Esophagus muscularis mucosa (tissue), 4 donors: Measurements from ENCODE around the gene TMOD1. TPM values are rescaled to one million over a fixed set of nuclear protein-coding genes. Genes with fewer than 3 reads are reported as not detected.

Experiments
- DNase-seq: peaks from one replicate; pipeline ENCODE4 v3.0.0-alpha.2; 2017; ENCODE audit errors: extremely low spot score
- H3K27ac ChIP-seq, 4 donors: fragments of 200-600 bp; sonication (generic); replicated peaks in 1 of 4; 1 replicate in 3 of 4; 2 replicates in 1 of 4; pipeline ENCODE4 v1.5.1; 2016 to 2019; ENCODE audit warnings: mild to moderate bottlenecking in 1 of 4
- H3K27me3 ChIP-seq, 4 donors: fragments of 200-600 bp; sonication (generic); one replicate each; pipeline versions ENCODE4 v1.5.1 to v1.6.0; 2016 to 2019
- H3K36me3 ChIP-seq, 4 donors: fragments of 200-600 bp; sonication (generic); one replicate each; pipeline ENCODE4 v1.5.1; 2016 to 2019
- H3K4me1 ChIP-seq, 4 donors: fragments of 200-600 bp; sonication (generic); one replicate each; pipeline ENCODE4 v1.5.1; 2016 to 2019
- H3K4me3 ChIP-seq, 4 donors: fragments of 200-600 bp; sonication (generic); 1 replicate in 2 of 4; 2 replicates in 2 of 4; pipeline ENCODE4 v1.5.1; 2016 to 2019; ENCODE audit warnings: mild to moderate bottlenecking in 4 of 4, moderate library complexity in 1 of 4
- H3K9me3 ChIP-seq, 4 donors: fragments of 200-600 bp; sonication (generic); 1 replicate in 3 of 4; 2 replicates in 1 of 4; pipeline ENCODE4 v1.5.1; 2016 to 2019
- EP300 ChIP-seq: sonication (generic); formaldehyde crosslinking; IDR thresholded peaks from one replicate; pipeline ENCODE4 v1.6.1; 2017; ENCODE audit warnings: antibody characterized with exemption
- POLR2A ChIP-seq: fragments of 450-650 bp; IDR thresholded peaks from one replicate; pipeline ENCODE4 v1.6.1; 2017; ENCODE audit warnings: antibody characterized with exemption, moderate library complexity, mild to moderate bottlenecking, low read depth
- POLR2AphosphoS5 ChIP-seq, 2 donors: sonication (generic); formaldehyde crosslinking; IDR thresholded peaks; one replicate each; pipeline ENCODE4 v1.6.1; 2017; ENCODE audit warnings: antibody characterized with exemption in 2 of 2
- WGBS: methylation state at CpG from one replicate; pipeline ENCODE4 v1.1.5; 2018; 5-methylcytosine and 5-hydroxymethylcytosine counted together
- intact Hi-C: fragments of 100-400 bp; cut with DNase I; formaldehyde crosslinking; loops from one replicate; pipeline ENCODE4 v1.15.1; 2023
- total RNA-seq, 4 donors: library from RNA; depleted of rRNA; stranded (reverse); fragments of >200 nt; gene quantifications; one replicate each; pipeline versions ENCODE4 v1.1.0 to v1.2.1, GENCODE V29; 2016
- TF ChIP-seq, protein P1 (sequence below), 3 experiments: fragments of 200-600 bp in 2 of 3; fragments of 450-650 bp in 1 of 3; sonication (generic) in 2 of 3; IDR thresholded peaks; one replicate each; pipeline ENCODE4 v1.5.1; 2017 to 2019; ENCODE audit warnings: antibody characterized with exemption in 3 of 3, mild to moderate bottlenecking in 2 of 3, moderate library complexity in 1 of 3

Gene TMOD1
- total RNA-seq, 4 donors from 2014 or later = 68.4 to 97.6 (median 71.6) TPM

DNA sequence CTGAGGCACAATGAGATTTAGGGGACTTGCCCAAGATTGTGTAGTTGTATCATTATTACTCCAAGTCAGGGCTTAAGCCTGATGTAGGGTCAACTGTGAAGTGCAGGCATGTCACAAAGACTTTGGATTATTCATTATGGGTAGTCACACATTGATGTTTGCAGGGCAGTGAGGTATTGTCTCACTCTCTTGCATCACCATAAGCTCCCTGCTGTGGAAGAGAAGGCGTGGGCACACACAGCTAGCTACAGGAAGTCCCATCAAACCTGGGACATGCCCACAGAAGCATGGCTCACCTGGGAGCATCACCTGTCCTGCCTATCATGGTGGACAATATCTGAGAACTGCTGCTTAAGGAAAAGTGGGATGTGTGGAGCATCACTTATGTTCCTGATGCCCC is 42.1 kb downstream of the TMOD1 start:
- 100% methylated on average over 1 of the region's 1 CpG for WGBS
- TF ChIP-seq POLR2AphosphoS5 (IDR thresholded peaks at IDR 0.05) (no peak), POLR2A (no peak), EP300 (no peak)
- TF ChIP-seq, protein P1, sequence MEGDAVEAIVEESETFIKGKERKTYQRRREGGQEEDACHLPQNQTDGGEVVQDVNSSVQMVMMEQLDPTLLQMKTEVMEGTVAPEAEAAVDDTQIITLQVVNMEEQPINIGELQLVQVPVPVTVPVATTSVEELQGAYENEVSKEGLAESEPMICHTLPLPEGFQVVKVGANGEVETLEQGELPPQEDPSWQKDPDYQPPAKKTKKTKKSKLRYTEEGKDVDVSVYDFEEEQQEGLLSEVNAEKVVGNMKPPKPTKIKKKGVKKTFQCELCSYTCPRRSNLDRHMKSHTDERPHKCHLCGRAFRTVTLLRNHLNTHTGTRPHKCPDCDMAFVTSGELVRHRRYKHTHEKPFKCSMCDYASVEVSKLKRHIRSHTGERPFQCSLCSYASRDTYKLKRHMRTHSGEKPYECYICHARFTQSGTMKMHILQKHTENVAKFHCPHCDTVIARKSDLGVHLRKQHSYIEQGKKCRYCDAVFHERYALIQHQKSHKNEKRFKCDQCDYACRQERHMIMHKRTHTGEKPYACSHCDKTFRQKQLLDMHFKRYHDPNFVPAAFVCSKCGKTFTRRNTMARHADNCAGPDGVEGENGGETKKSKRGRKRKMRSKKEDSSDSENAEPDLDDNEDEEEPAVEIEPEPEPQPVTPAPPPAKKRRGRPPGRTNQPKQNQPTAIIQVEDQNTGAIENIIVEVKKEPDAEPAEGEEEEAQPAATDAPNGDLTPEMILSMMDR (IDR thresholded peaks at IDR 0.05) = no peak
- Histone ChIP-seq H3K4me1 (peaks cover 16 to 56% (median 41%) of the 10 kb centered on the region in 4 donors), H3K27ac (peak overlapping the region; percentile 68 to 78 (median 75)), H3K27me3 (no peaks in the 10 kb centered on the region), H3K36me3 (peaks cover 0 to 31% (median 17%) of the 10 kb centered on the region in 4 donors), H3K9me3 (no peaks in the 10 kb centered on the region), H3K4me3 (no peak overlapping the region)
- DNase-seq = no peak
- intact Hi-C loops = no loop called here

DNA sequence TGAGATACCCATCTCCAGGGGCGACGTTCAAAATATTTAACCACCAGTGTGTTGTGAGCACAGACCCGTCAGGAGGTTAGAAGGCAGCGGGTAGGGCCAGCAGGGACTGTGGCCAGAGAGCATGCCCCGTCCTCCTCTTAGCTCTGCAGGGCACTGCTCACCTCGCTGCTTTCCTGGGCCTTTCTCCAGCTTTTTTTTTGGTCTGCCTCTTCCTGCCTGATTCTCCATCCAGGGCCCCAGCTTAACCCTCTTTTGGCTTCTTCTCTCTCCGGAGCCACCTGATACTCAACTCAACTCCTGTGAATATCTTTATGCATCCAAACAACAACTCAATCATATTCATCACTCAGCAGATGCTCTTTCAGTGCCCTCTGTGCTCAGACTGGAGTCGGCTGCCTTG is 44.0 kb downstream of the TMOD1 start:
- peaks cover 0 to 42% (median 24%) of the 10 kb centered on the region in 4 donors for H3K36me3 ChIP-seq
- H3K27me3 ChIP-seq = no peaks in the 10 kb centered on the region
- TF ChIP-seq POLR2AphosphoS5 (IDR thresholded peaks at IDR 0.05) = peak; percentile 33 to 38
- TF ChIP-seq, protein P1 (IDR thresholded peaks at IDR 0.05) = no peak
- H3K4me1 ChIP-seq = peaks cover 11 to 56% (median 41%) of the 10 kb centered on the region in 4 donors
- H3K4me3 ChIP-seq = no peak overlapping the region
- no peaks in the 10 kb centered on the region for H3K9me3 ChIP-seq
- WGBS = 41% methylated on average over 8 of the region's 8 CpGs
- no peak for DNase-seq
- peak overlapping the region; percentile 68 to 78 (median 75) for H3K27ac ChIP-seq
- intact Hi-C loops = no loop called here

DNA sequence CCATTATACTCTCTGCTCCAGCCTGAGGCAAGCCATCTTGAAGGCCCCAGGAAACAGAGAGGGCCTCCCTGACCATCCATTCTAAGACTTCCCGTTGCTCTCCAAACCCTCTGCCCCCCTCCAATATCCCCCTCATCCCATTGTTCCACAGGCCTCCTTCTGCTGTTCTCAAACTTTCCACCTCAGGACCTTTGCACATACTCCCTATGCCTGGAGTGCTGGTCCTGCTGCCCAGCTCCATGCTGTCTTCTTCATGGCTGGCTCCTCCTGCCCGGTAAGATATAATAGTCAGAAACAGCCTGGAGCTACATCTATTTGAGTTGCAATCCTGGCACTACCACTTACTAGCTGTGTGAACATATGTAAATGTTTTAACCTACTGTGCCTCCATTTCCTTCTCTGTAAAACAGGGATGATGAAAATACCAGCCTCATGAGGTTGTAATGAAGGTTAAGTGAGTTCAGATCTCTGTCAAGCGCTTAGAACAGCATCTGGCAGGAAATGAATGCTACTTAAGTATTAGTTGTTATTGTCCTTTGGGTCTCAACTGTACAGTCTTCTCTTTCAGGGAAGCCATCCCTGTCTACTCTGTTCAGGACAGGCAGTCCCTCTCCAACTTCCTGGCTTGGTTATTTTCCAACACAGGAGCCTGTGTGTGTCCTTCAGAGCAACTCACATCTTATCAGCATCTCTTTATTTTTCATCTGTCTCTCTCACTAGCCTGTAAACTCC is 45.8 kb downstream of the TMOD1 start:
- intact Hi-C loops = no loop called here
- Histone ChIP-seq H3K9me3 (no peaks in the 10 kb centered on the region), H3K4me3 (no peak overlapping the region), H3K27ac (peak overlapping the region; percentile 6 to 76 (median 18)), H3K27me3 (no peaks in the 10 kb centered on the region), H3K36me3 (peaks cover 0 to 42% (median 24%) of the 10 kb centered on the region in 4 donors), H3K4me1 (peaks cover 11 to 50% (median 39%) of the 10 kb centered on the region in 4 donors)
- DNase-seq = no peak
- WGBS = 82% methylated on average over 3 of the region's 3 CpGs
- TF ChIP-seq POLR2A (no peak), POLR2AphosphoS5 (IDR thresholded peaks at IDR 0.05) (no peak), EP300 (no peak)
- TF ChIP-seq, protein P1 (IDR thresholded peaks at IDR 0.05) = no peak

DNA sequence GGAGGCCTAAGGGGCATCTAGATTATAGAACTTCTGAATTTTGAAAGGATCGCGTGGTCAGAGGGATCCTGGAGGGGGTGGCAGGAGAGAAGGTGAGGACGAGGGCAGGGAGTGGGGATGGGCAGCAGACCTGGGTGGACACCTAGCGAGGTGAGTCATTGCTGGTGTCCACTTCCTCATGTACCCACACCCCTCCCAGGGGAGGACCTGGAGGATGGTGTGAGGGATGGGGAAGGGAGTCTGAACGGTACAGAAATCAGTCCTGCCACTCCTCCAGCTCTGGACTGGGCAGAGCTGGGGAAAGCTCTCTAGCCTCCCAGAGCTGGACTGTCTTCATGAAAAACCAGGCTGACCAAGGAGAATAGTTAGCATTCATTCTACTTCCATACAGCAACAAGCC is 46.9 kb downstream of the TMOD1 start:
- no peak for DNase-seq
- Histone ChIP-seq H3K4me1 (peaks cover 11 to 43% (median 36%) of the 10 kb centered on the region in 4 donors), H3K4me3 (no peak overlapping the region), H3K27me3 (no peaks in the 10 kb centered on the region), H3K36me3 (peaks cover 4 to 47% (median 28%) of the 10 kb centered on the region in 4 donors), H3K9me3 (no peaks in the 10 kb centered on the region), H3K27ac (peak overlapping the region in 3 of 4 donors; percentile 4 to 31 (median 10))
- 86% methylated on average over 5 of the region's 5 CpGs for WGBS
- intact Hi-C loops = no loop called here
- TF ChIP-seq POLR2A (no peak), EP300 (no peak), POLR2AphosphoS5 (IDR thresholded peaks at IDR 0.05) (no peak)
- TF ChIP-seq, protein P1 (IDR thresholded peaks at IDR 0.05) = no peak
